IPS-15b (cell line): ENCODE measurements around the gene VAT1.

ENCODE experiments used
- H3K27me3 ChIP-seq: one replicate; pipeline ENCODE4 v1.6.1; 2013; ENCODE audit warnings: low read length; ENCODE audit not compliant: control insufficient read depth, insufficient read depth
- H3K36me3 ChIP-seq: one replicate; pipeline ENCODE4 v1.6.1; 2013; ENCODE audit warnings: low read length; ENCODE audit not compliant: control insufficient read depth, insufficient read depth
- H3K4me1 ChIP-seq: one replicate; pipeline ENCODE4 v1.6.1; 2013; ENCODE audit warnings: mild to moderate bottlenecking, low read length; ENCODE audit not compliant: control insufficient read depth, insufficient read depth
- H3K4me3 ChIP-seq: one replicate; pipeline ENCODE4 v1.5.1; 2013; ENCODE audit warnings: low read depth, low read length
- H3K9ac ChIP-seq: one replicate; pipeline ENCODE4 v1.6.1; 2013; ENCODE audit warnings: low read depth, mild to moderate bottlenecking, low read length
- H3K9me3 ChIP-seq: one replicate; pipeline ENCODE4 v1.6.1; 2013; ENCODE audit warnings: mild to moderate bottlenecking, low read length; ENCODE audit not compliant: control insufficient read depth, insufficient read depth

VAT1 gene

GRCh38 chr17:43042025-43042628 lies 19.9 kb upstream of the VAT1 start:
- Histone ChIP-seq H3K36me3 (no peaks in the 10 kb centered on the region), H3K4me3 (no peak overlapping the region), H3K9ac (peak overlapping the region; percentile 8)

GRCh38 chr17:43040655-43041054 lies 18.5 kb upstream of the VAT1 start:
- H3K27me3 ChIP-seq: no peaks in the 10 kb centered on the region

More at GRCh38 chr17:43042025-43042628, 19.9 kb upstream of the VAT1 start:
- H3K9me3 ChIP-seq: no peaks in the 10 kb centered on the region
- H3K27me3 ChIP-seq: no peaks in the 10 kb centered on the region
- peaks cover 31% of the 10 kb centered on the region for H3K4me1 ChIP-seq

GRCh38 chr17:43039646-43040045 lies 17.5 kb upstream of the VAT1 start:
- Histone ChIP-seq H3K27me3 (no peaks in the 10 kb centered on the region), H3K9ac (no peak overlapping the region), H3K4me3 (no peak overlapping the region), H3K4me1 (peaks cover 39% of the 10 kb centered on the region), H3K36me3 (no peaks in the 10 kb centered on the region), H3K9me3 (no peaks in the 10 kb centered on the region)

More at GRCh38 chr17:43040655-43041054, 18.5 kb upstream of the VAT1 start:
- Histone ChIP-seq H3K9me3 (no peaks in the 10 kb centered on the region), H3K36me3 (no peaks in the 10 kb centered on the region), H3K4me1 (peaks cover 35% of the 10 kb centered on the region), H3K4me3 (no peak overlapping the region), H3K9ac (no peak overlapping the region)

GRCh38 chr17:43034894-43035293 lies 12.7 kb upstream of the VAT1 start:
- no peak overlapping the region for H3K9ac ChIP-seq

GRCh38 chr17:43033948-43034881 lies 12.0 kb upstream of the VAT1 start:
- Histone ChIP-seq H3K4me1 (peaks cover 27% of the 10 kb centered on the region), H3K4me3 (peak overlapping the region; percentile 49)

More at GRCh38 chr17:43034894-43035293, 12.7 kb upstream of the VAT1 start:
- H3K4me1 ChIP-seq: peaks cover 26% of the 10 kb centered on the region
- no peak overlapping the region for H3K4me3 ChIP-seq
- no peaks in the 10 kb centered on the region for H3K27me3 ChIP-seq
- no peaks in the 10 kb centered on the region for H3K9me3 ChIP-seq
- no peaks in the 10 kb centered on the region for H3K36me3 ChIP-seq

GRCh38 chr17:43031666-43032065 lies 9.5 kb upstream of the VAT1 start:
- peaks cover 38% of the 10 kb centered on the region for H3K4me1 ChIP-seq
- no peaks in the 10 kb centered on the region for H3K9me3 ChIP-seq
- H3K36me3 ChIP-seq: peaks cover 16% of the 10 kb centered on the region
- H3K9ac ChIP-seq: no peak overlapping the region
- no peaks in the 10 kb centered on the region for H3K27me3 ChIP-seq
- no peak overlapping the region for H3K4me3 ChIP-seq

More at GRCh38 chr17:43033948-43034881, 12.0 kb upstream of the VAT1 start:
- Histone ChIP-seq H3K9me3 (no peaks in the 10 kb centered on the region), H3K27me3 (no peaks in the 10 kb centered on the region), H3K36me3 (peaks cover 1% of the 10 kb centered on the region), H3K9ac (peak overlapping the region; percentile 13)

- no peak overlapping the region for H3K4me3 ChIP-seq
- H3K27me3 ChIP-seq: no peaks in the 10 kb centered on the region
- peaks cover 16% of the 10 kb centered on the region for H3K36me3 ChIP-seq
- no peaks in the 10 kb centered on the region for H3K9me3 ChIP-seq
- no peak overlapping the region for H3K9ac ChIP-seq
- peaks cover 32% of the 10 kb centered on the region for H3K4me1 ChIP-seq
Observed at GRCh38 chr17:43030137-43030767, 8.1 kb upstream of the VAT1 start.

GRCh38 chr17:43028221-43028861 lies 6.2 kb upstream of the VAT1 start:
- H3K9ac ChIP-seq: no peak overlapping the region

GRCh38 chr17:43027091-43028032 lies 5.2 kb upstream of the VAT1 start:
- Histone ChIP-seq H3K4me1 (peaks cover 18% of the 10 kb centered on the region), H3K9me3 (no peaks in the 10 kb centered on the region), H3K9ac (no peak overlapping the region), H3K27me3 (no peaks in the 10 kb centered on the region), H3K4me3 (peak overlapping the region; percentile 28), H3K36me3 (peaks cover 16% of the 10 kb centered on the region)

More at GRCh38 chr17:43028221-43028861, 6.2 kb upstream of the VAT1 start:
- H3K36me3 ChIP-seq: peaks cover 16% of the 10 kb centered on the region
- H3K4me3 ChIP-seq: no peak overlapping the region
- H3K9me3 ChIP-seq: no peaks in the 10 kb centered on the region
- peaks cover 19% of the 10 kb centered on the region for H3K4me1 ChIP-seq
- H3K27me3 ChIP-seq: no peaks in the 10 kb centered on the region

GRCh38 chr17:43026595-43026994 lies 4.4 kb upstream of the VAT1 start:
- Histone ChIP-seq H3K4me1 (peaks cover 16% of the 10 kb centered on the region), H3K36me3 (peaks cover 16% of the 10 kb centered on the region)

More at GRCh38 chr17:43026595-43026994, 4.4 kb upstream of the VAT1 start:
- Histone ChIP-seq H3K9ac (no peak overlapping the region), H3K4me3 (peak overlapping the region; percentile 26), H3K27me3 (no peaks in the 10 kb centered on the region), H3K9me3 (no peaks in the 10 kb centered on the region)
